GM18505 (cell line): Measurements from ENCODE around the gene SCARF2.
"Not testable (repeated sequence)": the region's sequence is repeated elsewhere in the genome, so short reads cannot be mapped to it uniquely, and the experiment has no call there.

Source experiments
- ATAC-seq: cut with Tn5 transposase; IDR thresholded peaks from one replicate; pipeline ENCODE4 v1.9.1; 2021; ENCODE audit not compliant: unreplicated experiment
- POLR2A ChIP-seq: IDR thresholded peaks from 4 replicates; pipeline ENCODE4 v1.6.1; 2011; ENCODE audit warnings: borderline replicate concordance; ENCODE audit not compliant: insufficient read depth, insufficient read length; ENCODE audit errors: extremely low read depth

The SCARF2 gene

GRCh38 chr22:20423906-20424551 lies 13.6 kb downstream of the SCARF2 start:
- no peak for ATAC-seq
- no peak for TF ChIP-seq POLR2A

DNA sequence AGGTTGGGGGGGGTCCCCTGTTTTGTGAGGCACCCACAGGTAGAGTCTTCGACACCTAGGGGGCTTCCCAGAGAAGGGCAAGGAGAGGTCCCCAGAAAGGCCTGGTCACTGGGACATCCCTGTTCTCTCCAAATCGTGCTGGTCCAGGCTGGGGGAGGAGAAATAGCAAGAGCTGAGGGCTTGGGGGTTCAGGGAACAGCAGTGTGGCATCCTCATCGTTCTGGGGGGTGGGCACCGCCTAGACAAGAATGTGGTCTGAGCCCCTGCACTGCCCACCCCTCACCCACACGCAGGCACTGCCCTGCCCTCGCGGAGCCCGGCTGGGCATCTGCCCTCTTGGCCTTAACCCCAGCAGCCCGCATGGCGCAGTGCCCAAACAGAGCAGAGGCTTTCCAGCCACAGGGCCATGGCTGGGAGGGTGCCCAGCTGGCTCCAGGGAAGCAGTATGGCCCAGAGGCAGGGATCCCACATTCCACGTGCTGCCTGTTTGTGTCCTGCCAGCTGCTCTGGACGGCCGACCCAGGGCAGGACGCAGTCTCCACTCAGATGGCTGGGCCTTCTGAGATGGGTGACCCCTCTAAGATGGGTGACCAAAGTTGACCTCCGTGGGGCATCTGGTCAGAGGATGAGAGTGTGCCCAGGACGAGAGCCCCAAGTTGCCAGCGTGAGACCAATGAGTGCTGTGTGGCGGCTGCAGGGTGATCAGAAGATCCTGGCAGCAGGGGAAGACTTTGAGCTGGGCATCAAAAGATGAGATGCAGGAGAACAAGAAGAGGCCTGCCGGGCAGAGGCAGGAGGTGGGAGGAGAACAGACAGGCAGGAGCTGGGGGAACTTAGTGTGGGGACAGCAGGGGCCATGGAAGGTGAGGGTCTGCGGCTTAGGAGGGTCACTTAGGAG lies 14.4 kb downstream of the SCARF2 start:
- no peak for ATAC-seq
- no peak for TF ChIP-seq POLR2A

- no peak for TF ChIP-seq POLR2A
- ATAC-seq = no peak
Measured at GRCh38 chr22:20422271-20423007, 15.2 kb downstream of the SCARF2 start.

DNA sequence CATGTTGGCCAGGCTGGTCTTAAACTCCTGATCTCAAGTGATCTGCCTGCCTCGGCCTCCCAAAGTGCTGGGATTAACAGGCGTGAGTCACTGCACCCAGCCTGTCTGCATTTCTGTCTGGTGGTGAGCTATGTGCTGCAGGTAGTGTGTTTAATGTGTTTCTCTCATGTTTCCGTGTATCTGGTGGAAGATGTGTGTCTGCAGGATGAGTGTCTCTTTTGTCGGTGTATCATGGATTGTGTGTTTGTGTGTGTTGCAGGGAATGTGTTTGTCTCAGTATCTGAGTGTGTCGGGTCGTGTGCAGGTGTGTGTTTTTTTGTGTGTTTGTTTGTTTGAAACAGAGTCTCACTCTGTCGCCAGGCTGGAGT lies 16.1 kb downstream of the SCARF2 start:
- TF ChIP-seq POLR2A = no peak
- no peak for ATAC-seq

DNA sequence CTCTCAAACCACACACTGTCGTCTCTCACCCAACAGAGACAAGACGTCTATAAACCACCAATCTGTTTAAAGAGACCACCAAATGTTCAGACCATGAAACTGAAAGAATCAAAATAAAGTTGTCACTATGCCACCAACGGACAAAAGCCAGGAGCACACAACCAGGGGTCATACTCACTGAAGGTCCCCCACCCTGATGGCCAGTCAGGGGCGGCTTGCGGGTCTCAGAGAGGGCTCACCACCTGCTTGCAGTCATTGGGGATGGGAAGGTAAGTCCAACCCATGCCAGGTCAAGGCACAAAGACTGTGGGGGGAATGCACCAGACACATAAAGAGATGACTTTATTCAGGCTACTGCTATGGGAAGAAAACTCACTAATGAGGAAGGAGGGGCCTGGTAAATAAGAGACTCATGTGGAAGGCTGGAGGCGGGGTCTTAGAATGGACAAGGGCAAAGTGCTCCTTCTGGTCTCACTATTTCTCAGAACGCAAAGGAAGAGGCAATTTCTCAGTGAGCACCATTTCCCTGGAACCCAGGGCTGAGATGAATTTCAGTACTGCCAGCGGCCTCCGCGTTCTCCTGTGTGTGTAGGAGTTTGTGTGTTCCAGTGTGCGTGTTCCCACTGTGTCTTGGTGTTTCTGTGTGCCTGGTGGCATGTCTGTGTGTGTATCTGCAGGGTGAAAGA lies 17.3 kb downstream of the SCARF2 start:
- ATAC-seq = no peak
- TF ChIP-seq POLR2A = no peak

- no peak for ATAC-seq
- no peak for TF ChIP-seq POLR2A
Measured at GRCh38 chr22:20419664-20419951, 18.0 kb downstream of the SCARF2 start.

DNA sequence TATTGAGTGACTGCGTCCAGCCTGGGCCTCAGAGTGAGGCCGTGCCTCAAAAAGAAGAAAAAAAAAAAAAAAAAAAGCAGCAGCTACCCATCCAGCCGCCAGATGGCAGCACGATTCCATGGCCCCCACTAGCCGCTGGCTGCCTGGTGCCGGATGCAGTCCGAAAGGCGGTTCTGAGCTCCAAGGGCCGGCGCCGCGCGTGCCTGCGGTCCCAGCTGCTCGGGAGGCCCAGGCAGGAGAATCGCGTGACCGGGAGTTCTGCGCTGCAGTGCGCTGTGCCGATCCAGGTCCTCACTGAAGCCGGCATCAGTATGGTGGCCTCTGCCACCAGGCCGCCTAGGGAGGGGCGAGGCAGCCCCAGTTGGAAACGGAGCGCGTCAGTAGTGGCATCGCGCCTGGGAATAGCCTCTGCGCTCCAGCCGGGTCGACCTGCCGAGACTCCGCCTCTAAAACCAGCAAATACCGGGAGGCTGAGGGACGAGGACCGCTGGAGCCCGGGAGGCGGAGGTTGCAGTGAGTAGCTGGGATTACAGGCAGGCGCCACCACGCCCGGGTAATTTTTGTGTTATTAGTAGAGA lies 19.3 kb downstream of the SCARF2 start:
- TF ChIP-seq POLR2A = no peak
- no peak for ATAC-seq

DNA sequence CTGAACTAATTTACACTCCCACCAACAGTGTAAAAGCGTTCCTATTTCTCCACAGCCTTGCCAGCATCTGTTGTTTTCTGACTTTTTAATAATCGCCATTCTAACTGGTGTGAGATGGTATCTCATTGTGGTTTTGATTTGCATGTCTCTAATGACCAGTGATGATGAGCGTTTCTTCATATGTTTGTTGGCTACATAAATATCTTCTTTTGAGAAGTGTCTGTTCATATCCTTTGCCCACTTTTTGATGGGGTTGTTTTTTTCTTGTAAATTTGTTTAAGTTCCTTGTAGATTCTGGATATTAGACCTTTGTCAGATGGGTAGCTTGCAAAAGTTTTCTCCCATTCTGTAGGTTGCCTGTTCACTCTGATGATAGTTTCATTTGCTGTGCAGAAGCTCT lies 21.9 kb downstream of the SCARF2 start:
- ATAC-seq = not testable (repeated sequence)

DNA sequence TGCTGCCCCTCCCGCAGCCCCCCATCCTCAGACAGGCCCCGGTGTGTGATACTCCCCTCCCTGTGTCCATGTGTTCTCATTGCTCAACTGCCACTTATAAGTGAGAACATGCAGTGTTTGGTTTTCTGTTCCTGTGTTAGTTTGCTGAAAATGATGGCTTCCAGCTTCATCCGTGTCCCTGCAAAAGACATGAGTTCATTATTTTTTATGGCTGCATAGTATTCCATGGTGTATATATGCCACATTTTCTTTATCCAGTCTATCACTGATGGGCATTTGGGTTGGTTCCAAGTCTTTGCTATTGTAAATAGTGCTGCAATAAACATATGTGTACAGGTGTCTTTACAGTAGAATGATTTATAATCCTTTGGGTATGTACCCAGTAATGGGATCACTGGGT lies 22.4 kb downstream of the SCARF2 start:
- ATAC-seq = not testable (repeated sequence)

DNA sequence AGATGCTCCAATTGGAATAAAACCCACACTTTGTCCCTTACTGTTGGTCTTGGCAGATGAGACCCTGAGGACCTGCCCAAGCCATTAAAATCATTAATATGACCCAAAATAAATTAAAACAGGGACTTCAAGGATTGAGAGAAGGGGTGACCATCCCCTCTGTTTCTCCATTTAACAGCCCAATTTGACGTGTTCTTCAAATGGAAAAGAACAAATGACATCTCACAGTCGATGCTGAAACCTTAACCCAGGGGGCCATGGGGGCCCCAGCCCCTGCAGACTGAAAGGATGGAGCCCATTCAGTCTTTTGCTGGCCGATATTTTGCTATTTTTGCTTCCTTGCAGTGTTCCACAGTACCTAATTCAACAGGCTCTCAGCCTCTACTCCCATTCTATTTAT lies 23.2 kb downstream of the SCARF2 start:
- ATAC-seq = no peak
- no peak for TF ChIP-seq POLR2A

GRCh38 chr22:20414059-20414440 lies 23.6 kb downstream of the SCARF2 start:
- TF ChIP-seq POLR2A = no peak
- no peak for ATAC-seq

GRCh38 chr22:20413217-20414058 lies 24.2 kb downstream of the SCARF2 start:
- no peak for ATAC-seq
- TF ChIP-seq POLR2A = no peak
